ENCODE measurements around the gene KAT14. TPM values are rescaled to one million over a fixed set of nuclear protein-coding genes. Genes with fewer than 3 reads are reported as not detected.
"Not testable (repeated sequence)": the region's sequence is repeated elsewhere in the genome, so short reads cannot be mapped to it uniquely, and the experiment has no call there.

The KAT14 gene
- total RNA-seq, 1 donor from 2014 or later, result 26.7 TPM

- Mint-ChIP-seq H3K9me3 (ENCODE audit: low read depth) (no peaks in the 10 kb centered on the region), H3K27me3 (no peaks in the 10 kb centered on the region), H3K4me3 (ENCODE audit: low read depth) (no peak overlapping the region), H3K4me1 (ENCODE audit: low read depth) (peaks cover 10% of the 10 kb centered on the region), H3K36me3 (ENCODE audit: insufficient read depth) (no peaks in the 10 kb centered on the region), H3K27ac (peak overlapping the region; percentile 30)
- no peak for TF ChIP-seq CTCF (IDR thresholded peaks at IDR 0.05; ENCODE audit: unreplicated experiment)
- no peak for DNase-seq (ENCODE audit: low spot score, unreplicated experiment)
Measured at GRCh38 chr20:18224968-18225568, 87.4 kb downstream of the KAT14 start.

GRCh38 chr20:18225632-18226031 lies 88.0 kb downstream of the KAT14 start:
- peaks cover 10% of the 10 kb centered on the region for H3K4me1 Mint-ChIP-seq (ENCODE audit: low read depth)
- no peaks in the 10 kb centered on the region for H3K9me3 Mint-ChIP-seq (ENCODE audit: low read depth)
- peak overlapping the region; percentile 30 for H3K27ac Mint-ChIP-seq
- no peak for TF ChIP-seq CTCF (IDR thresholded peaks at IDR 0.05; ENCODE audit: unreplicated experiment)
- H3K36me3 Mint-ChIP-seq (ENCODE audit: insufficient read depth), result no peaks in the 10 kb centered on the region
- no peak overlapping the region for H3K4me3 Mint-ChIP-seq (ENCODE audit: low read depth)
- DNase-seq (ENCODE audit: low spot score, unreplicated experiment), result no peak
- H3K27me3 Mint-ChIP-seq, result no peaks in the 10 kb centered on the region

- not testable (repeated sequence) for DNase-seq (ENCODE audit: low spot score, unreplicated experiment); H3K4me1 Mint-ChIP-seq (ENCODE audit: low read depth); H3K27me3 Mint-ChIP-seq; H3K9me3 Mint-ChIP-seq (ENCODE audit: low read depth); H3K27ac Mint-ChIP-seq; H3K36me3 Mint-ChIP-seq (ENCODE audit: insufficient read depth); H3K4me3 Mint-ChIP-seq (ENCODE audit: low read depth)
Measured at GRCh38 chr20:18226741-18227140, 89.1 kb downstream of the KAT14 start.

- no peaks in the 10 kb centered on the region for H3K4me1 Mint-ChIP-seq (ENCODE audit: low read depth)
- no peak overlapping the region for H3K27ac Mint-ChIP-seq
- DNase-seq (ENCODE audit: low spot score, unreplicated experiment), result no peak
- H3K9me3 Mint-ChIP-seq (ENCODE audit: low read depth), result peaks cover 2% of the 10 kb centered on the region
- TF ChIP-seq CTCF (IDR thresholded peaks at IDR 0.05; ENCODE audit: unreplicated experiment), result no peak
- H3K4me3 Mint-ChIP-seq (ENCODE audit: low read depth), result no peak overlapping the region
- H3K27me3 Mint-ChIP-seq, result no peaks in the 10 kb centered on the region
- no peaks in the 10 kb centered on the region for H3K36me3 Mint-ChIP-seq (ENCODE audit: insufficient read depth)
Measured at GRCh38 chr20:18233408-18233943, 95.8 kb downstream of the KAT14 start.

Other genes starting within 250 kb of the KAT14 start
- gene SNX5, start 169.1 kb upstream of the KAT14 start, total RNA-seq, result 106 and 109 TPM in 2 replicates
- gene MGME1, start 168.8 kb upstream of the KAT14 start, total RNA-seq, result 20.3 and 24.6 TPM in 2 replicates
- 5.4 and 5.9 TPM in 2 replicates for gene OVOL2, start 79.9 kb upstream of the KAT14 start, total RNA-seq
- gene PET117, start within 50 bp of the KAT14 start, total RNA-seq, result 18.5 and 20.0 TPM in 2 replicates
- 25.0 and 27.2 TPM in 2 replicates for gene ZNF133, start 150.7 kb downstream of the KAT14 start, total RNA-seq

Data from progenitor cell of endocrine pancreas (in vitro differentiated cells).